Stomach smooth muscle (tissue), 2 donors: ENCODE measurements around the gene ZNF444.

Source experiments
- H3K27ac ChIP-seq: one replicate; pipeline ENCODE4 v1.7.0; 2013; ENCODE audit warnings: mild to moderate bottlenecking, low read length, inconsistent platforms
- H3K27me3 ChIP-seq, 2 donors: one replicate each; pipeline ENCODE4 v1.7.0; 2013; ENCODE audit warnings: low read length in 2 of 2; ENCODE audit not compliant: insufficient read depth in 2 of 2, control insufficient read depth in 1 of 2
- H3K36me3 ChIP-seq, 2 donors: one replicate each; pipeline ENCODE4 v1.7.0; 2013; ENCODE audit warnings: low read length in 2 of 2; ENCODE audit not compliant: control insufficient read depth in 2 of 2, insufficient read depth in 2 of 2
- H3K4me1 ChIP-seq: one replicate; pipeline ENCODE4 v1.7.0; 2013; ENCODE audit warnings: low read length; ENCODE audit not compliant: control insufficient read depth, insufficient read depth
- H3K4me3 ChIP-seq, 2 donors: one replicate each; pipeline ENCODE4 v1.7.0; 2013; ENCODE audit warnings: low read length in 2 of 2
- H3K9ac ChIP-seq, 2 donors: one replicate each; pipeline ENCODE4 v1.7.0; 2013; ENCODE audit warnings: low read length in 2 of 2, mild to moderate bottlenecking in 1 of 2
- H3K9me3 ChIP-seq, 2 donors: one replicate each; pipeline ENCODE4 v1.7.0; 2013; ENCODE audit warnings: low read length in 2 of 2; ENCODE audit not compliant: control insufficient read depth in 2 of 2
- donor health status: healthy.
- donor health status: Pancreatic carcinoma.

Gene ZNF444

GRCh38 chr19:56107626-56108351 is 33.3 kb upstream of the ZNF444 start:
- H3K4me1 ChIP-seq = peaks cover 71% of the 10 kb centered on the region
- H3K9ac ChIP-seq = no peak overlapping the region
- H3K27me3 ChIP-seq = no peaks in the 10 kb centered on the region
- H3K27ac ChIP-seq = peak overlapping the region; percentile 74
- no peaks in the 10 kb centered on the region for H3K9me3 ChIP-seq
- no peak overlapping the region for H3K4me3 ChIP-seq
- H3K36me3 ChIP-seq = no peaks in the 10 kb centered on the region

- Histone ChIP-seq H3K9me3 (no peaks in the 10 kb centered on the region), H3K4me1 (peaks cover 76% of the 10 kb centered on the region), H3K27ac (peak overlapping the region; percentile 74), H3K9ac (peak overlapping the region; percentile 57 to 62), H3K36me3 (no peaks in the 10 kb centered on the region), H3K4me3 (peak overlapping the region; percentile 67), H3K27me3 (no peaks in the 10 kb centered on the region)
Measured at GRCh38 chr19:56108447-56109195, 32.5 kb upstream of the ZNF444 start.

GRCh38 chr19:56109226-56109625 is 31.9 kb upstream of the ZNF444 start:
- Histone ChIP-seq H3K36me3 (no peaks in the 10 kb centered on the region), H3K9ac (peak overlapping the region; percentile 47 to 57), H3K27ac (peak overlapping the region; percentile 74), H3K27me3 (no peaks in the 10 kb centered on the region), H3K4me1 (peaks cover 80% of the 10 kb centered on the region), H3K9me3 (no peaks in the 10 kb centered on the region), H3K4me3 (peak overlapping the region; percentile 67)

GRCh38 chr19:56110515-56111448 is 30.3 kb upstream of the ZNF444 start:
- H3K36me3 ChIP-seq = no peaks in the 10 kb centered on the region
- no peaks in the 10 kb centered on the region for H3K27me3 ChIP-seq
- H3K4me1 ChIP-seq = peaks cover 78% of the 10 kb centered on the region
- H3K27ac ChIP-seq = peak overlapping the region; percentile 41
- H3K9ac ChIP-seq = no peak overlapping the region
- no peaks in the 10 kb centered on the region for H3K9me3 ChIP-seq
- H3K4me3 ChIP-seq = peak overlapping the region in 1 of 2 donors; percentile 29

GRCh38 chr19:56111601-56112312 is 29.3 kb upstream of the ZNF444 start:
- Histone ChIP-seq H3K27me3 (no peaks in the 10 kb centered on the region), H3K4me3 (peak overlapping the region in 1 of 2 donors; percentile 29), H3K27ac (peak overlapping the region; percentile 41), H3K4me1 (peaks cover 69% of the 10 kb centered on the region), H3K36me3 (no peaks in the 10 kb centered on the region), H3K9ac (no peak overlapping the region), H3K9me3 (no peaks in the 10 kb centered on the region)

GRCh38 chr19:56112313-56112709 is 28.8 kb upstream of the ZNF444 start:
- Histone ChIP-seq H3K9ac (no peak overlapping the region), H3K27me3 (no peaks in the 10 kb centered on the region), H3K4me3 (no peak overlapping the region), H3K9me3 (no peaks in the 10 kb centered on the region), H3K36me3 (no peaks in the 10 kb centered on the region), H3K4me1 (peaks cover 72% of the 10 kb centered on the region), H3K27ac (no peak overlapping the region)

- Histone ChIP-seq H3K4me1 (peaks cover 67% of the 10 kb centered on the region), H3K27ac (no peak overlapping the region)
Measured at GRCh38 chr19:56113074-56113632, 27.9 kb upstream of the ZNF444 start.

GRCh38 chr19:56114051-56114777 is 26.9 kb upstream of the ZNF444 start:
- H3K27ac ChIP-seq = no peak overlapping the region
- no peak overlapping the region for H3K4me3 ChIP-seq
- no peaks in the 10 kb centered on the region for H3K27me3 ChIP-seq
- no peaks in the 10 kb centered on the region for H3K9me3 ChIP-seq
- H3K36me3 ChIP-seq = no peaks in the 10 kb centered on the region
- H3K9ac ChIP-seq = no peak overlapping the region
- H3K4me1 ChIP-seq = peaks cover 67% of the 10 kb centered on the region

More at GRCh38 chr19:56113074-56113632, 27.9 kb upstream of the ZNF444 start:
- Histone ChIP-seq H3K9me3 (no peaks in the 10 kb centered on the region), H3K9ac (peak overlapping the region in 1 of 2 donors; percentile 5), H3K36me3 (no peaks in the 10 kb centered on the region), H3K4me3 (no peak overlapping the region), H3K27me3 (no peaks in the 10 kb centered on the region)

- no peak overlapping the region for H3K9ac ChIP-seq
- H3K4me3 ChIP-seq = no peak overlapping the region
- peaks cover 69% of the 10 kb centered on the region for H3K4me1 ChIP-seq
- no peaks in the 10 kb centered on the region for H3K27me3 ChIP-seq
- no peaks in the 10 kb centered on the region for H3K36me3 ChIP-seq
- H3K9me3 ChIP-seq = no peaks in the 10 kb centered on the region
- no peak overlapping the region for H3K27ac ChIP-seq
Measured at GRCh38 chr19:56114778-56115110, 26.3 kb upstream of the ZNF444 start.
